ENCODE measurements around the gene KCNQ1OT1.

KCNQ1OT1 gene

GRCh38 chr11:2736577-2737225 is 36.9 kb upstream of the KCNQ1OT1 start:
- no peak for DNase-seq

GRCh38 chr11:2735053-2735589 is 35.3 kb upstream of the KCNQ1OT1 start:
- DNase-seq, result no peak

GRCh38 chr11:2734181-2735052 is 34.6 kb upstream of the KCNQ1OT1 start:
- DNase-seq, result no peak

- DNase-seq, result no peak
Measured at GRCh38 chr11:2732940-2733628, 33.3 kb upstream of the KCNQ1OT1 start.

GRCh38 chr11:2732261-2732939 is 32.6 kb upstream of the KCNQ1OT1 start:
- no peak for DNase-seq

GRCh38 chr11:2731130-2732125 is 31.6 kb upstream of the KCNQ1OT1 start:
- no peak for DNase-seq

- no peak for DNase-seq
Measured at GRCh38 chr11:2730272-2731129, 30.7 kb upstream of the KCNQ1OT1 start.

- DNase-seq, result no peak
Measured at GRCh38 chr11:2729841-2730240, 30.0 kb upstream of the KCNQ1OT1 start.

- no peak for DNase-seq
Measured at GRCh38 chr11:2728663-2729332, 29.0 kb upstream of the KCNQ1OT1 start.

- DNase-seq, result no peak
Measured at GRCh38 chr11:2728128-2728662, 28.4 kb upstream of the KCNQ1OT1 start.

GRCh38 chr11:2726964-2727363 is 27.2 kb upstream of the KCNQ1OT1 start:
- DNase-seq, result no peak

- DNase-seq, result peak; percentile 41
Measured at GRCh38 chr11:2725368-2726300, 25.8 kb upstream of the KCNQ1OT1 start.

- no peak for DNase-seq
Measured at GRCh38 chr11:2724653-2725367, 25.0 kb upstream of the KCNQ1OT1 start.

- no peak for DNase-seq
Measured at GRCh38 chr11:2724104-2724503, 24.3 kb upstream of the KCNQ1OT1 start.

- no peak for DNase-seq
Measured at GRCh38 chr11:2722955-2723354, 23.2 kb upstream of the KCNQ1OT1 start.

GRCh38 chr11:2721210-2721916 is 21.6 kb upstream of the KCNQ1OT1 start:
- DNase-seq, result no peak

Measured in fibroblast of skin of scalp (primary cell).